H9 (cell line): Measurements from ENCODE around the gene MROH7. TPM values are rescaled to one million over a fixed set of nuclear protein-coding genes. Genes with fewer than 3 reads are reported as not detected.

Source experiments
- DNase-seq: peaks from one replicate; pipeline ENCODE4 v3.0.0-alpha.2; 2017
- H2AFZ ChIP-seq: one replicate; pipeline ENCODE4 v1.6.1; 2013; ENCODE audit warnings: mild to moderate bottlenecking, low read length, control low read depth, moderate library complexity
- H2AK5ac ChIP-seq: 2 replicates; pipeline ENCODE4 v1.6.1; 2013; ENCODE audit warnings: low read length, control low read depth, mixed read lengths; ENCODE audit not compliant: insufficient read length
- H2BK120ac ChIP-seq: one replicate; pipeline ENCODE4 v1.6.1; 2013; ENCODE audit warnings: low read depth, mild to moderate bottlenecking, low read length, control low read depth, inconsistent platforms; ENCODE audit not compliant: poor library complexity, severe bottlenecking
- H2BK12ac ChIP-seq: 2 replicates; pipeline ENCODE4 v1.6.1; 2013; ENCODE audit warnings: low read length, control low read depth, mixed read lengths, low read depth; ENCODE audit not compliant: insufficient read length
- H2BK15ac ChIP-seq: 2 replicates; pipeline ENCODE4 v1.6.1; 2013; ENCODE audit warnings: low read depth, low read length, control low read depth
- H2BK20ac ChIP-seq: one replicate; pipeline ENCODE4 v1.6.1; 2013; ENCODE audit warnings: low read depth, mild to moderate bottlenecking, low read length, control low read depth, inconsistent platforms; ENCODE audit not compliant: poor library complexity, severe bottlenecking
- H2BK5ac ChIP-seq: 2 replicates; pipeline ENCODE4 v1.6.1; 2013; ENCODE audit warnings: low read length, control low read depth, mixed read lengths; ENCODE audit not compliant: insufficient read length
- H3K14ac ChIP-seq: 2 replicates; pipeline ENCODE4 v1.6.1; 2013; ENCODE audit warnings: low read length, control low read depth; ENCODE audit not compliant: insufficient read depth
- H3K18ac ChIP-seq: 2 replicates; pipeline ENCODE4 v1.6.1; 2013; ENCODE audit warnings: low read depth, mild to moderate bottlenecking, mixed read lengths, low read length, control low read depth; ENCODE audit not compliant: insufficient read length
- H3K23ac ChIP-seq: 2 replicates; pipeline ENCODE4 v1.6.1; 2013; ENCODE audit warnings: low read length, control low read depth, mixed read lengths, low read depth; ENCODE audit not compliant: insufficient read length
- H3K23me2 ChIP-seq: 2 replicates; pipeline ENCODE4 v1.6.1; 2013; ENCODE audit warnings: low read depth, mild to moderate bottlenecking, mixed read lengths, low read length, control low read depth; ENCODE audit not compliant: insufficient read length, poor library complexity, severe bottlenecking
- H3K27ac ChIP-seq: 2 replicates; pipeline ENCODE4 v1.5.1; 2013; ENCODE audit warnings: low read length, control low read depth, mixed read lengths, low read depth; ENCODE audit not compliant: insufficient read length
- H3K27me3 ChIP-seq: 2 replicates; pipeline ENCODE4 v1.6.1; 2013; ENCODE audit warnings: low read length, control low read depth, inconsistent platforms; ENCODE audit not compliant: insufficient read depth
- H3K4ac ChIP-seq: 2 replicates; pipeline ENCODE4 v1.6.1; 2013; ENCODE audit warnings: low read depth, mild to moderate bottlenecking, control low read depth, inconsistent platforms, low read length, moderate library complexity
- H3K4me1 ChIP-seq: 2 replicates; pipeline ENCODE4 v1.6.1; 2013; ENCODE audit warnings: low read length, control low read depth, inconsistent platforms; ENCODE audit not compliant: insufficient read depth
- H3K4me2 ChIP-seq: 2 replicates; pipeline ENCODE4 v1.6.1; 2013; ENCODE audit warnings: low read length, control low read depth, mixed read lengths; ENCODE audit not compliant: insufficient read length, insufficient read depth
- H3K56ac ChIP-seq: 2 replicates; pipeline ENCODE4 v1.6.1; 2013; ENCODE audit warnings: low read depth, mild to moderate bottlenecking, mixed read lengths, low read length, control low read depth; ENCODE audit not compliant: insufficient read length
- H3K79me1 ChIP-seq: 2 replicates; pipeline ENCODE4 v1.6.1; 2013; ENCODE audit warnings: low read depth, mild to moderate bottlenecking, moderate library complexity, low read length, control low read depth, inconsistent platforms; ENCODE audit not compliant: insufficient read depth, poor library complexity, severe bottlenecking
- H3K79me2 ChIP-seq: 2 replicates; pipeline ENCODE4 v1.6.1; 2013; ENCODE audit warnings: low read length, control low read depth, inconsistent platforms; ENCODE audit not compliant: insufficient read depth
- H3K9ac ChIP-seq: 2 replicates; pipeline ENCODE4 v1.6.1; 2013; ENCODE audit warnings: low read length, control low read depth, mixed read lengths; ENCODE audit not compliant: insufficient read length; ENCODE audit errors: extremely low read depth
- H3K9me3 ChIP-seq: one replicate; pipeline ENCODE4 v1.6.1; 2013; ENCODE audit warnings: low read depth, low read length, inconsistent platforms; ENCODE audit not compliant: control insufficient read depth
- H3T11ph ChIP-seq: one replicate; pipeline ENCODE4 v1.6.1; 2013; ENCODE audit warnings: mild to moderate bottlenecking, low read length, control low read depth, inconsistent platforms
- H4K20me1 ChIP-seq: one replicate; pipeline ENCODE4 v1.6.1; 2013; ENCODE audit not compliant: control insufficient read depth, insufficient read length, insufficient read depth
- H4K5ac ChIP-seq: 2 replicates; pipeline ENCODE4 v1.6.1; 2013; ENCODE audit warnings: low read depth, mild to moderate bottlenecking, mixed read lengths, low read length, control low read depth; ENCODE audit not compliant: insufficient read length
- H4K8ac ChIP-seq: replicated peaks from 2 replicates; pipeline ENCODE4 v1.6.1; 2013; ENCODE audit warnings: low read length, control low read depth, mixed read lengths, low read depth; ENCODE audit not compliant: insufficient read length
- H4K91ac ChIP-seq: 2 replicates; pipeline ENCODE4 v1.6.1; 2013; ENCODE audit warnings: low read depth, mild to moderate bottlenecking, moderate library complexity, mixed read lengths, low read length, control low read depth; ENCODE audit not compliant: insufficient read length
- H3K27ac Mint-ChIP-seq, 3 experiments: 2 replicates in 2 of 3; 3 replicates in 1 of 3; pipeline ENCODE4 v1.8.0; 2020 to 2021; ENCODE audit warnings: mixed read lengths in 3 of 3, mild to moderate bottlenecking in 1 of 3, moderate library complexity in 1 of 3
- H3K27me3 Mint-ChIP-seq: 2 replicates; pipeline ENCODE4 v1.8.0; 2021; ENCODE audit warnings: low read depth, mild to moderate bottlenecking, moderate library complexity, mixed read lengths
- H3K36me3 Mint-ChIP-seq, 3 experiments: 2 replicates in 2 of 3; 3 replicates in 1 of 3; pipeline ENCODE4 v1.8.0; 2020 to 2021; ENCODE audit warnings: low read depth in 3 of 3, mixed read lengths in 3 of 3; ENCODE audit not compliant: insufficient read depth in 1 of 3
- H3K4me1 Mint-ChIP-seq, 2 experiments: 2 replicates each; pipeline ENCODE4 v1.8.0; 2020; ENCODE audit warnings: mixed read lengths in 2 of 2
- H3K4me3 Mint-ChIP-seq, 2 experiments: 2 replicates in 1 of 2; 3 replicates in 1 of 2; pipeline ENCODE4 v1.8.0; 2020 to 2021; ENCODE audit warnings: mild to moderate bottlenecking in 2 of 2, mixed read lengths in 2 of 2, moderate library complexity in 1 of 2
- H3K9me3 Mint-ChIP-seq, 2 experiments: 2 replicates in 1 of 2; 3 replicates in 1 of 2; pipeline ENCODE4 v1.8.0; 2020; ENCODE audit warnings: mild to moderate bottlenecking in 2 of 2, mixed read lengths in 2 of 2, moderate library complexity in 1 of 2
- CTCF ChIP-seq: fragments of 200-600 bp; sonication (generic); conservative IDR thresholded peaks from 3 replicates; pipeline ENCODE4 v1.8.0; 2021; ENCODE audit warnings: antibody characterized with exemption, mild to moderate bottlenecking
- WGBS: extraction: QIAGEN DNeasy Blood & Tissue Kit; methylation state at CpG from one replicate; pipeline ENCODE4 v1.1.7; 2013; ENCODE audit warnings: missing lambda C conversion rate, low lambda C conversion rate, mixed read lengths; ENCODE audit not compliant: insufficient read length; ENCODE audit errors: extremely low coverage; 5-methylcytosine and 5-hydroxymethylcytosine counted together
- total RNA-seq: library from RNA; stranded (reverse); gene quantifications from 2 replicates; pipeline ENCODE4 v1.2.1, GENCODE V29; 2021

MROH7 gene
- total RNA-seq, 1 experiment from 2014 or later, result 0.09 TPM

GRCh38 chr1:54603241-54603640, 38.3 kb upstream of the MROH7 start:
- Mint-ChIP-seq H3K36me3 (no peaks in the 10 kb centered on the region; a peak in 2 of 7 replicates), H3K4me3 (no peak overlapping the region), H3K27me3 (peaks cover 1% of the 10 kb centered on the region; the same call in 1 of the 2 replicates), H3K4me1 (peaks cover 0 to 11% of the 10 kb centered on the region in 2 experiments; a peak in 2 of 4 replicates), H3K9me3 (no peaks in the 10 kb centered on the region; a peak in 1 of 5 replicates), H3K27ac (no peak overlapping the region)
- H3K23ac ChIP-seq, result no peak overlapping the region
- no peak overlapping the region for H3K18ac ChIP-seq
- no peak overlapping the region for H3T11ph ChIP-seq
- no peak overlapping the region for H4K5ac ChIP-seq
- no peaks in the 10 kb centered on the region for H3K27me3 ChIP-seq
- no peak for TF ChIP-seq CTCF
- H3K4me2 ChIP-seq, result no peak overlapping the region
- no peak overlapping the region for H3K9ac ChIP-seq
- H3K23me2 ChIP-seq, result no peaks in the 10 kb centered on the region
- no peak for DNase-seq
- no peak overlapping the region for H2BK5ac ChIP-seq
- H2BK120ac ChIP-seq, result no peak overlapping the region
- no peaks in the 10 kb centered on the region for H3K79me1 ChIP-seq
- H3K14ac ChIP-seq, result no peak overlapping the region; the same call in 1 of the 2 replicates
- no peak overlapping the region for H2AK5ac ChIP-seq
- H2BK12ac ChIP-seq, result no peak overlapping the region
- H4K20me1 ChIP-seq, result no peaks in the 10 kb centered on the region
- no peak overlapping the region for H4K91ac ChIP-seq
- no peak overlapping the region for H3K56ac ChIP-seq
- H2BK20ac ChIP-seq, result no peak overlapping the region
- WGBS, result no CpG with 5 or more reads among the region's 6 CpGs
- H4K8ac ChIP-seq, result no peak overlapping the region
- no peak overlapping the region for H3K4ac ChIP-seq
- no peaks in the 10 kb centered on the region for H3K79me2 ChIP-seq
- no peak overlapping the region for H2AFZ ChIP-seq
- no peaks in the 10 kb centered on the region for H3K9me3 ChIP-seq
- H3K4me1 ChIP-seq, result no peaks in the 10 kb centered on the region
- H3K27ac ChIP-seq, result no peak overlapping the region
- no peak overlapping the region for H2BK15ac ChIP-seq
